ENCODE measurements around the gene PAGR1.
"Not testable (repeated sequence)": the region's sequence is repeated elsewhere in the genome, so short reads cannot be mapped to it uniquely, and the experiment has no call there.

The PAGR1 gene

DNA sequence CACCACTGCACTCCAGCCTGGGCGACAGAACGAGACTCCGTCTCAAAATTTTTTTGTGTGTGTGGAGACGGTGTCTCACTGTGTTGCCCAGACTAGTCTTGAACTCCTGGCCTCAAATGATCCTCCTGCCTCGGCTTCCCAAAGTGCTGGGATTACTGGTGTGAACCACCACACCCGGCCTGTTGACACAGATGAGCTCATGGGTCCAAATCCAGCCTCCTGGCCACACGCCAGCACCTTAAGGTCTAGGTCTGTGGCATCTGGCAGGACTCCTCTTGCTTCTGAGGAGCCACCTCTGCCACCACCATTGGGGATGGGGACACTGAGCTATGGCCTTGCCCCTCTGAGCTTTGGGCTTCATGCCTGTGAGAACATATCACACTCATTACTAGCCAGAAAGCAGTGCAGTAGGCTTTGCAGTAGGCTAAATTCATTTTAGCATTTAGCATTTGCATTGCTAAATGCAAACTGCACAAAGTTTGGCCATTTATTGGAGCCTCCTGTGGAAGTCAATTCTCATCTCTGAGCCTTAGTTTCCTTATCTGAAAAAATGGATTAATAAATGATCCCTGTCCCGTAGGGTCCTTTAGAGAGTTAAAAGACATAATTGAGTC, 52.6 kb downstream of the PAGR1 start:
- no peak for DNase-seq (ENCODE audit: low read depth)

DNA sequence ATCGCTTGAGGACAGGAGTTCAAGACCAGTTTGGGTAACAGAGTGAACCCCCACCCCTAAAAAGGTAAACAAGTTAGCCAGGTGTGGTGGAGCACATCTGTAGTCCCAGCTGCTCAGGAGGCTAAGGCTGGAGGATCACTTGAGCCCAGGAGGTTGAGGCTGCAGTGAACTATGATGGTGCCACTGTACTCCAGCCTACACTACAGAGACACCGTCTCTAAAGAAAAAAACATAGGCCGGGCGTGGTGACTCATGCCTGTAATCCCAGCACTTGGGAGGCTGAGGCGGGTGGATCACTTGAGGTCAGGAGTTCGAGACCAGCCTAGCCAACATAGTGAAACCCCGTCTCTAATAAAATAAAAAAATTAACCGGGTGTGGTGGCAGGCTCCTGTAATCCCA, 53.1 kb downstream of the PAGR1 start:
- DNase-seq (ENCODE audit: low read depth) = not testable (repeated sequence)

Data from ELR (cell line).